Activated T-helper 17 cell treated with anti-CD3 and anti-CD28 coated beads, Interleukin-2, amount 50 U/mL, for 72 hours (primary cell): ENCODE results near the gene SERP2. TPM values are rescaled to one million over a fixed set of nuclear protein-coding genes. Genes with fewer than 3 reads are reported as not detected.

ENCODE experiments used
- ATAC-seq: fragments of 150-1000 bp; cut with Tn5 transposase; replicated peaks from 2 replicates; pipeline ENCODE4 v1.10.0; 2021; ENCODE audit warnings: mild to moderate bottlenecking, moderate library complexity
- H3K27ac Mint-ChIP-seq: one replicate; pipeline ENCODE4 v1.8.0; 2022; ENCODE audit warnings: mixed read lengths
- H3K27me3 Mint-ChIP-seq: one replicate; pipeline ENCODE4 v1.8.0; 2022; ENCODE audit warnings: mixed read lengths
- H3K36me3 Mint-ChIP-seq: one replicate; pipeline ENCODE4 v1.8.0; 2022; ENCODE audit warnings: low read depth, mild to moderate bottlenecking, mixed read lengths
- H3K4me1 Mint-ChIP-seq: one replicate; pipeline ENCODE4 v1.8.0; 2022; ENCODE audit warnings: mixed read lengths
- H3K4me3 Mint-ChIP-seq: one replicate; pipeline ENCODE4 v1.8.0; 2022; ENCODE audit warnings: mild to moderate bottlenecking, mixed read lengths
- H3K9me3 Mint-ChIP-seq: one replicate; pipeline ENCODE4 v1.8.0; 2022; ENCODE audit warnings: mixed read lengths
- total RNA-seq, 2 donors: library from RNA; stranded (reverse); gene quantifications; one replicate each; pipeline ENCODE4 v1.2.3, GENCODE V29; 2022

The SERP2 gene
- total RNA-seq, 2 donors from 2014 or later: not detected

DNA sequence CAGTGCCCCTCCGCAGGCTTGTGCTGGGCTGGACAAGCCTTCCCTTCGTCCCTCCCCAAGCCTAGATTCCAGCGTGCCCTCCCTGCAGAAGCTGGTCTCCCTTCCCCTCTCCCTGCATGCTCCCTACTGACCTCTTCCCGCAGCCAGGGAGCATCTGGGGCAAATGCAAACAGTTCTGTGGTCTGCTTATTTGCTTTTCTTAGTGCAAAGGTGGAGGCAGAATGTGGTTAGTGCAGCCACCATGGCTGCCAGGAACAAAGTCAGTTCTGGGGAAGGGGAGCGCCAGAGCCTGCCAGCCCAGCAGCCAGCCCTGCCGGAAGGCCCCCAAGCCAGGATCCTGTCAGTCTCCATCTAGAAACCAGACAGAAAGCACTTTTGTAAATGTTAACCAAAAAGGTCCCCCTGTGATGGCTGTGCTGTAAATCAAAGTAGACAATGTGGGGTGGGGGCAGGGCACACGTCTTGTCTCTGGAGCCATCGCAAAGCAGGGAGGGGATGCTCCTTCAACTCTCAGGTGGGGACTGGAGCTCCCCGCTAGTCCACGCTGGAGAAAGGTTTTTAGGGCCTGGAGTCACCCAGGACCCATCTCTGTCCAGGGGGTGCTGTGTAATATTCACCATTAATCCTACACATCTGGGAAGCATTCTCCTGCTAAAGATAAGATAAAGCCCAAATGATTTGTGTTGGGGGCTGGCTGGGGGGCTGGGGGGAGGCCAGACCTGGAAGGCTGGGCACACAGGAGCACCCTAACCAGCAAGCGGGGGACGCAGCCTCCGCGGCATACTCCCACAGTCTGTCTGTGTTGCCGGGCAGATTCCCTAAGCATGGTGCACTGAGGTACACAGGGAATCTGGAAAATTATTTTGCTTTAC is 30.9 kb downstream of the SERP2 start:
- Mint-ChIP-seq H3K4me1 (no peaks in the 10 kb centered on the region), H3K9me3 (no peaks in the 10 kb centered on the region), H3K27ac (no peak overlapping the region), H3K27me3 (peaks cover 19% of the 10 kb centered on the region), H3K4me3 (no peak overlapping the region), H3K36me3 (no peaks in the 10 kb centered on the region)
- no peak for ATAC-seq

- no peaks in the 10 kb centered on the region for H3K36me3 Mint-ChIP-seq
- H3K9me3 Mint-ChIP-seq: no peaks in the 10 kb centered on the region
- H3K27ac Mint-ChIP-seq: no peak overlapping the region
- no peaks in the 10 kb centered on the region for H3K4me1 Mint-ChIP-seq
- ATAC-seq: no peak
- H3K27me3 Mint-ChIP-seq: peaks cover 21% of the 10 kb centered on the region
- H3K4me3 Mint-ChIP-seq: no peak overlapping the region
Observed at GRCh38 chr13:44406617-44407016, 33.0 kb downstream of the SERP2 start.

GRCh38 chr13:44407379-44407778 is 33.8 kb downstream of the SERP2 start:
- H3K27me3 Mint-ChIP-seq: peaks cover 21% of the 10 kb centered on the region
- H3K36me3 Mint-ChIP-seq: no peaks in the 10 kb centered on the region
- H3K9me3 Mint-ChIP-seq: no peaks in the 10 kb centered on the region
- no peak overlapping the region for H3K27ac Mint-ChIP-seq
- no peak overlapping the region for H3K4me3 Mint-ChIP-seq
- H3K4me1 Mint-ChIP-seq: no peaks in the 10 kb centered on the region
- no peak for ATAC-seq

GRCh38 chr13:44407891-44408290 is 34.3 kb downstream of the SERP2 start:
- Mint-ChIP-seq H3K27ac (no peak overlapping the region), H3K4me3 (no peak overlapping the region), H3K9me3 (no peaks in the 10 kb centered on the region), H3K4me1 (no peaks in the 10 kb centered on the region), H3K27me3 (peaks cover 21% of the 10 kb centered on the region), H3K36me3 (no peaks in the 10 kb centered on the region)
- ATAC-seq: no peak

DNA sequence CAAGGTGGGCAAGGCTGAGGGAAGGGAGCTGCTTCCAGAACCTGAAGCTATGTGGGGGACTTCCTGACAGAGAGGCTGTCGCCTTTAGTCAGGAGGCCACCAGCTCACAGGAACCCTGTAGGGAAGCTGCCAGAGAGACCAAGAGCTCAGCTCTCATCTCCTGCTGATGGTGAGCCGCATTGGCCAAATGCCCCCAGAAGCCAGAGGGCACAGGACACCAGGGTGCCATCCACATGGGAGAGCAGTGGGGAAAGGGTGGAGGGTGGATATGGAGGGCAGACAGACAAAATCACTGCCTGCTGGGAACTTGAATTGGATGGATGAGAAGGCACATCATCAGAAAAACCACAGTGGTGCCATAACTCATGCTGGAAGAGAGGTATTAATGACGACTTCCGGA is 36.0 kb downstream of the SERP2 start:
- H3K9me3 Mint-ChIP-seq: no peaks in the 10 kb centered on the region
- no peak for ATAC-seq
- no peaks in the 10 kb centered on the region for H3K36me3 Mint-ChIP-seq
- H3K4me3 Mint-ChIP-seq: no peak overlapping the region
- peaks cover 16% of the 10 kb centered on the region for H3K27me3 Mint-ChIP-seq
- H3K27ac Mint-ChIP-seq: no peak overlapping the region
- H3K4me1 Mint-ChIP-seq: no peaks in the 10 kb centered on the region

DNA sequence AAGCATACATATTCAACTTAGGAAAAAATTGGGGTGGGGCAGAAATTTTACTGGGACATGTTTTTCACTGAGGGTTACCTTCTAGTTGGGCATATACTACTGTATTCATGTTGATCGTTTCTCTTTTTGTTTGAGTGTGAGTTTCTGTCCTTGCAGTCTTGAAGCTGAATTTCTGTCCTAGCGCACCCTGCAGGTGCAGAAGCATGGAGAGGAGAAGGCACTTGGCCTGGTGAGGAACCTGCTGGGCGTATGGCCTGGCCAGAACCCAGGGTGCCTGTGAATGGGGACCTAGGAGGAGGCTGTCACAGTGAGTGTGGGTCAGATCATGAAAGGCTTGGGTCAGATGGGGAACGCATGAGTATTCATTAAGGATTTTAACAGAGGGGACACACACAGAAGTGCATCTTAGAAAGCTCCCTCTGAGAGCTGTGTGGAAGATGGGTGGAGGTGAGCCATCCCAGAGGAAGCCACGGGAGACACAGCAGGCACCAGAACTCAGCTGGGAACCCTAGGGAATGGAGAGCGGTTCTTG is 36.8 kb downstream of the SERP2 start:
- Mint-ChIP-seq H3K36me3 (no peaks in the 10 kb centered on the region), H3K9me3 (no peaks in the 10 kb centered on the region), H3K27me3 (peaks cover 12% of the 10 kb centered on the region), H3K27ac (no peak overlapping the region), H3K4me3 (no peak overlapping the region), H3K4me1 (no peaks in the 10 kb centered on the region)
- no peak for ATAC-seq

GRCh38 chr13:44411841-44412240 is 38.2 kb downstream of the SERP2 start:
- Mint-ChIP-seq H3K9me3 (no peaks in the 10 kb centered on the region), H3K36me3 (no peaks in the 10 kb centered on the region), H3K4me1 (no peaks in the 10 kb centered on the region), H3K4me3 (no peak overlapping the region), H3K27me3 (peaks cover 10% of the 10 kb centered on the region), H3K27ac (no peak overlapping the region)
- ATAC-seq: no peak

DNA sequence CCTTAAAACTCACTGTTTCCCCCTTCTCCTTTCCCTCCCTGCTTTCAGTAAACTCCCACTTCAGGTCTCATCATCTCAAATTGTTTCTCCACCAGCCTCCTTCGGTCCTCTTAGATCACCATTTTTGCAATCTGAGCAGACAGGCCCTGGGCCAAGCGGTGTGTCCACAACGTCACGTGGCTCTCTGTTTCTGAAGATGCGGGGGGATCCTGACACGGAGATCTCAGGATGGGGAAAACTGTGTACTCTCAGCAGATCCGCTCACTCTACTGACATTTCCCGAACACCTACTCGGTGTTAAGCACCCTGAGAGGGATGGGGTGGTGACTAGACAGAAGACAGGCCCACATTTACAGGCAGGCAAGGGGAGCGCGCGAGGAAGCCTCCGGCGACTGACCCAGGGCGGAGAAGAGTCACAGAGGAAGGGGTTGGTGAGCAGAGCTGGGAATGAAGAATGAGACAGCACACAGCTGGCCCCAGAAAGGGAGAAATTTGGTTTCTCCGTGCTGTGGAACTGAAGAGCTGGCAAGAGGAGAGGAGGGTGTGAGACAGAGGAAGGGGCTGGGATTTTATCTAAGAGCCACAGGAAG is 38.8 kb downstream of the SERP2 start:
- H3K27ac Mint-ChIP-seq: no peak overlapping the region
- no peaks in the 10 kb centered on the region for H3K9me3 Mint-ChIP-seq
- no peak overlapping the region for H3K4me3 Mint-ChIP-seq
- ATAC-seq: no peak
- peaks cover 7% of the 10 kb centered on the region for H3K27me3 Mint-ChIP-seq
- no peaks in the 10 kb centered on the region for H3K36me3 Mint-ChIP-seq
- no peaks in the 10 kb centered on the region for H3K4me1 Mint-ChIP-seq

GRCh38 chr13:44413095-44413494 is 39.5 kb downstream of the SERP2 start:
- no peak for ATAC-seq
- Mint-ChIP-seq H3K4me1 (no peaks in the 10 kb centered on the region), H3K4me3 (no peak overlapping the region), H3K36me3 (no peaks in the 10 kb centered on the region), H3K9me3 (no peaks in the 10 kb centered on the region), H3K27ac (no peak overlapping the region), H3K27me3 (peaks cover 7% of the 10 kb centered on the region)

GRCh38 chr13:44414716-44415115 is 41.1 kb downstream of the SERP2 start:
- no peak for ATAC-seq
- H3K9me3 Mint-ChIP-seq: no peaks in the 10 kb centered on the region
- no peaks in the 10 kb centered on the region for H3K36me3 Mint-ChIP-seq

GRCh38 chr13:44415815-44416214 is 42.2 kb downstream of the SERP2 start:
- H3K4me3 Mint-ChIP-seq: no peak overlapping the region
- H3K36me3 Mint-ChIP-seq: no peaks in the 10 kb centered on the region

More at GRCh38 chr13:44414716-44415115, 41.1 kb downstream of the SERP2 start:
- peaks cover under 1% of the 10 kb centered on the region for H3K27me3 Mint-ChIP-seq
- no peak overlapping the region for H3K27ac Mint-ChIP-seq
- no peaks in the 10 kb centered on the region for H3K4me1 Mint-ChIP-seq
- H3K4me3 Mint-ChIP-seq: no peak overlapping the region

GRCh38 chr13:44416301-44416700 is 42.7 kb downstream of the SERP2 start:
- Mint-ChIP-seq H3K4me1 (no peaks in the 10 kb centered on the region), H3K27ac (no peak overlapping the region), H3K27me3 (no peaks in the 10 kb centered on the region), H3K36me3 (no peaks in the 10 kb centered on the region), H3K4me3 (no peak overlapping the region), H3K9me3 (no peaks in the 10 kb centered on the region)
- no peak for ATAC-seq

More at GRCh38 chr13:44415815-44416214, 42.2 kb downstream of the SERP2 start:
- no peaks in the 10 kb centered on the region for H3K27me3 Mint-ChIP-seq
- no peaks in the 10 kb centered on the region for H3K9me3 Mint-ChIP-seq
- H3K4me1 Mint-ChIP-seq: no peaks in the 10 kb centered on the region
- no peak for ATAC-seq
- H3K27ac Mint-ChIP-seq: no peak overlapping the region

GRCh38 chr13:44416744-44417143 is 43.1 kb downstream of the SERP2 start:
- H3K27ac Mint-ChIP-seq: no peak overlapping the region
- H3K27me3 Mint-ChIP-seq: peaks cover 1% of the 10 kb centered on the region
- H3K4me3 Mint-ChIP-seq: no peak overlapping the region
- H3K4me1 Mint-ChIP-seq: no peaks in the 10 kb centered on the region
- H3K9me3 Mint-ChIP-seq: no peaks in the 10 kb centered on the region
- H3K36me3 Mint-ChIP-seq: no peaks in the 10 kb centered on the region
- ATAC-seq: no peak

DNA sequence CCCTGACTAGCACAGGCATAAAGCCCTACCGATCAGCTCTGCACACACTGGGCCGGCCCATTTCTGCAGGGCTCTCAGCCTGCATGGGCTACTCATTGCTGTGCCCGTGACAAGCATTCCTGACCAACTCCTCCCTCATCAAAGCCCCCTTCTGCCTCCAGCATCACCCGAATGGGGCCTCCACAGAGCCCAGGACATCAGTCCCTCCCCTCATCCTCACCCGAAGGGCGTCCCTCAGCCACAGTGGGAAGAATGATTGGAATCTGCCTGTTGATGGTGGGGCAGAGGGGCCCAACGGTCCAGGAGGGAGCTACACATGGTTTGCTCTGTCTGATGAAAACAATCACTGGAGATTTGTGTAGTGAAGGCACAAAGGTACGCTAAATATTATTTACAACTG is 43.8 kb downstream of the SERP2 start:
- Mint-ChIP-seq H3K9me3 (no peaks in the 10 kb centered on the region), H3K4me1 (no peaks in the 10 kb centered on the region), H3K27me3 (peaks cover 4% of the 10 kb centered on the region), H3K4me3 (no peak overlapping the region), H3K36me3 (no peaks in the 10 kb centered on the region), H3K27ac (no peak overlapping the region)
- no peak for ATAC-seq

DNA sequence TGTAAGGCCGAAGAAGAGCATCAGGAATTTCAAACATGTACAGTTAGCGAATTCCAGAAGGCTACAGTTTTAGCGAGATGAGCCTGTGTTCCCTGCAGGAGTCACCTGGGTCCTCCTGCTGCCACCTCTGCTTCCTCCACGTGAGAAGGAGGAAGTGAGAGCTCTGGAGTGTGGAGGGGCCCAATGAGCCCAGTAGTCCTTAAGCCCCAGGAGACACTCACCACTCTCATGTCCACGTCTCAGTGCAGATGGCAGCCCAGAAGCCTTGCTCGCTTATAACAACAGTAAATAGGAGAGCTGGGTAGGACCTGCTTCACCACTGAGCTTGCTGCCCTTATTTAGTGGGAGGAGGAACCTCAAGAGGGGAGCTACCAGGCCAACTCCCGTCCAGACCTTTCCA is 44.3 kb downstream of the SERP2 start:
- Mint-ChIP-seq H3K27ac (no peak overlapping the region), H3K36me3 (no peaks in the 10 kb centered on the region), H3K4me1 (no peaks in the 10 kb centered on the region), H3K27me3 (peaks cover 8% of the 10 kb centered on the region), H3K9me3 (no peaks in the 10 kb centered on the region), H3K4me3 (no peak overlapping the region)
- no peak for ATAC-seq
